ENCODE measurements around the gene PCDHA1.
"Not testable (repeated sequence)": the region's sequence is repeated elsewhere in the genome, so short reads cannot be mapped to it uniquely, and the experiment has no call there.

Gene PCDHA1

GRCh38 chr5:140855772-140856674 is 70.1 kb downstream of the PCDHA1 start, which contains the start of gene PCDHA10:
TSS of gene PCDHA10 (plus strand) at chr5:140855897. CDS start at chr5:140856049, 152 bp downstream.
- no peak for DNase-seq

- DNase-seq: no peak
Measured at GRCh38 chr5:140857177-140857986, 71.4 kb downstream of the PCDHA1 start.

GRCh38 chr5:140857987-140858240 is 72.0 kb downstream of the PCDHA1 start:
- no peak for DNase-seq

- DNase-seq: no peak
Measured at GRCh38 chr5:140862441-140863295, 76.7 kb downstream of the PCDHA1 start.

- peak; percentile 65 for DNase-seq
Measured at GRCh38 chr5:140868721-140869554, 83.0 kb downstream of the PCDHA1 start, which contains the start of gene PCDHA11. TSS of gene PCDHA11 (plus strand) at chr5:140868957. CDS start at chr5:140869104, 147 bp downstream.

- no peak for DNase-seq
Measured at GRCh38 chr5:140869555-140869886, 83.6 kb downstream of the PCDHA1 start.

- DNase-seq: no peak
Measured at GRCh38 chr5:140870221-140871201, 84.6 kb downstream of the PCDHA1 start.

- DNase-seq: no peak
Measured at GRCh38 chr5:140875085-140876065, 89.4 kb downstream of the PCDHA1 start, which contains the start of gene PCDHA12. TSS of gene PCDHA12 (plus strand) at chr5:140875308. CDS start at chr5:140875473, 165 bp downstream.

- DNase-seq: not testable (repeated sequence)
Measured at GRCh38 chr5:140876541-140877261, 90.8 kb downstream of the PCDHA1 start.

GRCh38 chr5:140877262-140877581 is 91.3 kb downstream of the PCDHA1 start:
- no peak for DNase-seq

- DNase-seq: no peak
Measured at GRCh38 chr5:140881889-140882590, 96.1 kb downstream of the PCDHA1 start, which contains the start of gene PCDHA13. TSS of gene PCDHA13 (plus strand) at chr5:140882124. CDS start at chr5:140882269, 145 bp downstream.

GRCh38 chr5:140882591-140882899 is 96.6 kb downstream of the PCDHA1 start:
- DNase-seq: no peak

GRCh38 chr5:140883373-140883772 is 97.4 kb downstream of the PCDHA1 start:
- DNase-seq: no peak

GRCh38 chr5:140883927-140884697 is 98.2 kb downstream of the PCDHA1 start:
- DNase-seq: no peak

GRCh38 chr5:140916325-140916724 is 130.4 kb downstream of the PCDHA1 start:
- no peak for DNase-seq

- DNase-seq: no peak
Measured at GRCh38 chr5:140923601-140924000, 137.7 kb downstream of the PCDHA1 start.

- DNase-seq: no peak
Measured at GRCh38 chr5:140925806-140926442, 140.0 kb downstream of the PCDHA1 start, which contains the start of gene PCDHAC1. TSS of gene PCDHAC1 (plus strand) at chr5:140926299. CDS start at chr5:140926893, 594 bp downstream.

All from NCI-H1092 (cell line).